Liver (tissue), 3 donors: Measurements from ENCODE around the gene SLC4A8.

ENCODE experiments used
- JUND ChIP-seq, 2 donors: IDR thresholded peaks; 2 replicates each; pipeline ENCODE4 v1.6.1; 2016; ENCODE audit warnings: antibody characterized with exemption in 2 of 2
- RAD21 ChIP-seq, 2 donors: IDR thresholded peaks; 2 replicates each; pipeline ENCODE4 v1.6.1; 2016; ENCODE audit warnings: antibody characterized with exemption in 2 of 2, mild to moderate bottlenecking in 2 of 2
- TAF1 ChIP-seq: conservative IDR thresholded peaks from 2 replicates; pipeline ENCODE4 v1.6.1; 2016; ENCODE audit warnings: antibody characterized with exemption, mild to moderate bottlenecking
- TF ChIP-seq, protein P1 (sequence below): fragments of 150-350 bp; IDR thresholded peaks from 2 replicates; pipeline ENCODE4 v1.5.1; 2017; ENCODE audit warnings: improper control_type of control experiment, low read depth, low read length; ENCODE audit not compliant: missing input control
- TF ChIP-seq, protein P2 (sequence below): IDR thresholded peaks from 2 replicates; pipeline ENCODE4 v1.6.1; 2016; ENCODE audit warnings: antibody characterized with exemption, mild to moderate bottlenecking
- TF ChIP-seq, protein P3 (sequence below): IDR thresholded peaks from 2 replicates; pipeline ENCODE4 v1.6.1; 2016; ENCODE audit warnings: antibody characterized with exemption
- donor health status: healthy.
- donor health status: healthy.

DNA sequence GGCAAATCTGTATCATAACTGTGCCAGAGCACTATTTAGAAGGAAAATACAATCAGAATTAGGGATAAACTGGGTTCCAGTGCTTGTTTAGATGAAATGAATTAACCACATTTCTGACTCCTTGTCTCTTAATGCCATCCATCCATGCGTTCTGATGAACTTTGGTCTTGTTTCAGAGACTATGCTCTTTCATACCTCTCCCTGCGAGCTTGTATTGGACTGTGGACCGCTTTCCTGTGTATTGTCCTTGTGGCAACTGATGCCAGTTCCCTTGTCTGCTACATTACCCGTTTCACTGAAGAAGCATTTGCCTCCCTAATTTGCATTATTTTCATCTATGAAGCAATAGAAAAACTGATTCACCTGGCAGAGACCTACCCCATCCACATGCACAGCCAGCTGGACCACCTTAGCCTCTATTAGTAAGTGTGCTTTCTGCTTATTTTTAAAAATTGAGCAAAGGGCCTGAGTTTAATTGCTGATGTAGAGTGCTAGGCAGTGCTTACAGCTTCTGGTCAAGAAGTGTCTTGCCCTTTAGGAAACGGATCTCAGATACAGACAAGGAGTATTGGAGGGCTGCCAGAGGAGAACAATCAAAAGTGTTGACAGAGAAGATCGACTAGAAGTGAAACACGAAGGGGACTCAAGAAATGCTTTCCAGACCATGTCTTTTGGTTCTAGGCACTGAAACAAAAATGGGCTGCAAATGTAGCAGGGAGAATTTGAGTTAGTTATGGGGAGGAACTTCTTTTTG lies 46.7 kb downstream of the SLC4A8 start:
- TF ChIP-seq JUND (IDR thresholded peaks at IDR 0.05) (no peak), TAF1 (no peak), RAD21 (IDR thresholded peaks at IDR 0.05) (no peak)
- TF ChIP-seq, protein P1, sequence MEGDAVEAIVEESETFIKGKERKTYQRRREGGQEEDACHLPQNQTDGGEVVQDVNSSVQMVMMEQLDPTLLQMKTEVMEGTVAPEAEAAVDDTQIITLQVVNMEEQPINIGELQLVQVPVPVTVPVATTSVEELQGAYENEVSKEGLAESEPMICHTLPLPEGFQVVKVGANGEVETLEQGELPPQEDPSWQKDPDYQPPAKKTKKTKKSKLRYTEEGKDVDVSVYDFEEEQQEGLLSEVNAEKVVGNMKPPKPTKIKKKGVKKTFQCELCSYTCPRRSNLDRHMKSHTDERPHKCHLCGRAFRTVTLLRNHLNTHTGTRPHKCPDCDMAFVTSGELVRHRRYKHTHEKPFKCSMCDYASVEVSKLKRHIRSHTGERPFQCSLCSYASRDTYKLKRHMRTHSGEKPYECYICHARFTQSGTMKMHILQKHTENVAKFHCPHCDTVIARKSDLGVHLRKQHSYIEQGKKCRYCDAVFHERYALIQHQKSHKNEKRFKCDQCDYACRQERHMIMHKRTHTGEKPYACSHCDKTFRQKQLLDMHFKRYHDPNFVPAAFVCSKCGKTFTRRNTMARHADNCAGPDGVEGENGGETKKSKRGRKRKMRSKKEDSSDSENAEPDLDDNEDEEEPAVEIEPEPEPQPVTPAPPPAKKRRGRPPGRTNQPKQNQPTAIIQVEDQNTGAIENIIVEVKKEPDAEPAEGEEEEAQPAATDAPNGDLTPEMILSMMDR: no peak
- TF ChIP-seq, protein P2, sequence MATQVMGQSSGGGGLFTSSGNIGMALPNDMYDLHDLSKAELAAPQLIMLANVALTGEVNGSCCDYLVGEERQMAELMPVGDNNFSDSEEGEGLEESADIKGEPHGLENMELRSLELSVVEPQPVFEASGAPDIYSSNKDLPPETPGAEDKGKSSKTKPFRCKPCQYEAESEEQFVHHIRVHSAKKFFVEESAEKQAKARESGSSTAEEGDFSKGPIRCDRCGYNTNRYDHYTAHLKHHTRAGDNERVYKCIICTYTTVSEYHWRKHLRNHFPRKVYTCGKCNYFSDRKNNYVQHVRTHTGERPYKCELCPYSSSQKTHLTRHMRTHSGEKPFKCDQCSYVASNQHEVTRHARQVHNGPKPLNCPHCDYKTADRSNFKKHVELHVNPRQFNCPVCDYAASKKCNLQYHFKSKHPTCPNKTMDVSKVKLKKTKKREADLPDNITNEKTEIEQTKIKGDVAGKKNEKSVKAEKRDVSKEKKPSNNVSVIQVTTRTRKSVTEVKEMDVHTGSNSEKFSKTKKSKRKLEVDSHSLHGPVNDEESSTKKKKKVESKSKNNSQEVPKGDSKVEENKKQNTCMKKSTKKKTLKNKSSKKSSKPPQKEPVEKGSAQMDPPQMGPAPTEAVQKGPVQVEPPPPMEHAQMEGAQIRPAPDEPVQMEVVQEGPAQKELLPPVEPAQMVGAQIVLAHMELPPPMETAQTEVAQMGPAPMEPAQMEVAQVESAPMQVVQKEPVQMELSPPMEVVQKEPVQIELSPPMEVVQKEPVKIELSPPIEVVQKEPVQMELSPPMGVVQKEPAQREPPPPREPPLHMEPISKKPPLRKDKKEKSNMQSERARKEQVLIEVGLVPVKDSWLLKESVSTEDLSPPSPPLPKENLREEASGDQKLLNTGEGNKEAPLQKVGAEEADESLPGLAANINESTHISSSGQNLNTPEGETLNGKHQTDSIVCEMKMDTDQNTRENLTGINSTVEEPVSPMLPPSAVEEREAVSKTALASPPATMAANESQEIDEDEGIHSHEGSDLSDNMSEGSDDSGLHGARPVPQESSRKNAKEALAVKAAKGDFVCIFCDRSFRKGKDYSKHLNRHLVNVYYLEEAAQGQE: no peak
- TF ChIP-seq, protein P3, sequence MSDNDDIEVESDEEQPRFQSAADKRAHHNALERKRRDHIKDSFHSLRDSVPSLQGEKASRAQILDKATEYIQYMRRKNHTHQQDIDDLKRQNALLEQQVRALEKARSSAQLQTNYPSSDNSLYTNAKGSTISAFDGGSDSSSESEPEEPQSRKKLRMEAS: no peak
